A673 (cell line): ENCODE measurements around the gene ARAP2.

Experiments used
- EZH2 ChIP-seq: fragments of 200-600 bp; sonication (generic); IDR thresholded peaks from 2 replicates; pipeline ENCODE4 v1.6.1; 2017; ENCODE audit warnings: borderline replicate concordance, low read depth, mild to moderate bottlenecking, mixed read lengths, antibody characterized with exemption, low read length; ENCODE audit not compliant: poor library complexity, severe bottlenecking
- TF ChIP-seq, protein P1 (sequence below): fragments of 300-800, 200-600 bp; sonication (generic); conservative IDR thresholded peaks from 2 replicates; pipeline ENCODE4 v1.5.1; 2017; ENCODE audit warnings: low read depth, mild to moderate bottlenecking, antibody characterized with exemption, low read length, moderate library complexity, mixed read lengths

DNA sequence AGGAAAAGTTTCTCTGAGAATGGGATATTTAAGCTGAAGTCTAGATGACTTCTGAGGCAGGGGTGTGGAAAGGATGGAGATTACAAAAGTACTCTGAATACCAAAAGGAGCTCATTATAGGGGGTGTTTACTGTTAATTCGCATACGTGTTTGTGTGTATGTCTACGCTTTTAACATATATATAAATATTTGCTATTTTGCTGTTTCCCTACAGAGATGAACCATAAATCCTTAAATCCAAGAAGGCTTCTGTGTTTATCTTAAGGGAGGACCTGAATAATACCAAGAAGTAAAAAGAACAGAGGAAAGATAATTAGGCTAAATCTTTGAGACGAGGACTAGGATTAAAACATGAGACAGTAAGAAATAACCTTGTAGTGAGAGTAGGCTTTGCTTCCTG lies 166.0 kb downstream of the ARAP2 start:
- TF ChIP-seq, protein P1, sequence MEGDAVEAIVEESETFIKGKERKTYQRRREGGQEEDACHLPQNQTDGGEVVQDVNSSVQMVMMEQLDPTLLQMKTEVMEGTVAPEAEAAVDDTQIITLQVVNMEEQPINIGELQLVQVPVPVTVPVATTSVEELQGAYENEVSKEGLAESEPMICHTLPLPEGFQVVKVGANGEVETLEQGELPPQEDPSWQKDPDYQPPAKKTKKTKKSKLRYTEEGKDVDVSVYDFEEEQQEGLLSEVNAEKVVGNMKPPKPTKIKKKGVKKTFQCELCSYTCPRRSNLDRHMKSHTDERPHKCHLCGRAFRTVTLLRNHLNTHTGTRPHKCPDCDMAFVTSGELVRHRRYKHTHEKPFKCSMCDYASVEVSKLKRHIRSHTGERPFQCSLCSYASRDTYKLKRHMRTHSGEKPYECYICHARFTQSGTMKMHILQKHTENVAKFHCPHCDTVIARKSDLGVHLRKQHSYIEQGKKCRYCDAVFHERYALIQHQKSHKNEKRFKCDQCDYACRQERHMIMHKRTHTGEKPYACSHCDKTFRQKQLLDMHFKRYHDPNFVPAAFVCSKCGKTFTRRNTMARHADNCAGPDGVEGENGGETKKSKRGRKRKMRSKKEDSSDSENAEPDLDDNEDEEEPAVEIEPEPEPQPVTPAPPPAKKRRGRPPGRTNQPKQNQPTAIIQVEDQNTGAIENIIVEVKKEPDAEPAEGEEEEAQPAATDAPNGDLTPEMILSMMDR = no peak
- no peak for TF ChIP-seq EZH2
